NCI-H2171 (cell line): ENCODE data around the gene KIF25.

ENCODE experiments used
- DNase-seq: peaks from one replicate; lab custom pipeline; 2025; lab: John Stamatoyannopoulos, UW

The KIF25 gene, protein sequence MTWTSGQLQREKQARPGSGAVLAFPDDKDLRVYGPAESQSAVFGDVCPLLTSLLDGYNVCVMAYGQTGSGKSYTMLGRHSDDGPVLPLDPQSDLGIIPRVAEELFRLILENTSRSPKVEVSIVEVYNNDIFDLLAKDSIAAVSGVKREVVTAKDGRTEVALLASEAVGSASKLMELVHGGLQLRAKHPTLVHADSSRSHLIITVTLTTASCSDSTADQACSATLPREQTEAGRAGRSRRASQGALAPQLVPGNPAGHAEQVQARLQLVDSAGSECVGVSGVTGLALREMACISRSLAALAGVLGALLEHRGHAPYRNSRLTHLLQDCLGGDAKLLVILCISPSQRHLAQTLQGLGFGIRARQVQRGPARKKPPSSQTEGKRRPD

GRCh38 chr6:167997642-167998041, at the start of gene KIF25:
Gene KIF25, plus strand, starts transcription at chr6:167997671. Its CDS starts 31,915 bp downstream, at chr6:168029586.
- no peak for DNase-seq

- DNase-seq: no peak
These were observed 49.8 kb upstream of the KIF25 start for GRCh38 chr6:167947716-167948115.

- DNase-seq: no peak
These were observed 48.8 kb upstream of the KIF25 start for GRCh38 chr6:167948716-167949115.

- no peak for DNase-seq
These were observed 48.3 kb upstream of the KIF25 start for GRCh38 chr6:167949121-167949684.

- DNase-seq: no peak
These were observed 45.5 kb upstream of the KIF25 start for GRCh38 chr6:167951781-167952511.

- DNase-seq: no peak
These were observed 45.0 kb upstream of the KIF25 start for GRCh38 chr6:167952512-167952859.

GRCh38 chr6:167953551-167953950, 43.9 kb upstream of the KIF25 start:
- no peak for DNase-seq

GRCh38 chr6:167954151-167954550, 43.3 kb upstream of the KIF25 start:
- DNase-seq: no peak

DNA sequence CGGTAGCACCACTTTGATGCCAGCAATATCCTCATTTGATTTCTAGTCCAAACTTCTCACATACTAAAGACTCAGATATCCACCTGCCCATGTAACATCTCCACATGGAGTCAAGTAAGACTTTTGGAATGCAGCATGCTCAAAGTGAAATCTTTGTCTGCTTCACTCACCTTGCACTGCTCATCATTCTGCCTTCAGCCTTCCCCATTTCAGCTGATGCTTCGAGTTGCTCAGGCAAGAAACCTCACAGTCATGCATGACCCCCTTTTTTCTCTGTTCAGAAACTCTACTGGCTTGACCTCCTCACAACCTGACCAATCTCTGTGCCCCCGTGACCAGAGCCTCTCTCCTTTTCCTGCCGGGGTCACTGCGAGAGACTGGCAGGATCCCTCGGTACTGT, 41.0 kb upstream of the KIF25 start:
- DNase-seq: no peak

GRCh38 chr6:167956983-167957492, 40.4 kb upstream of the KIF25 start:
- no peak for DNase-seq

DNA sequence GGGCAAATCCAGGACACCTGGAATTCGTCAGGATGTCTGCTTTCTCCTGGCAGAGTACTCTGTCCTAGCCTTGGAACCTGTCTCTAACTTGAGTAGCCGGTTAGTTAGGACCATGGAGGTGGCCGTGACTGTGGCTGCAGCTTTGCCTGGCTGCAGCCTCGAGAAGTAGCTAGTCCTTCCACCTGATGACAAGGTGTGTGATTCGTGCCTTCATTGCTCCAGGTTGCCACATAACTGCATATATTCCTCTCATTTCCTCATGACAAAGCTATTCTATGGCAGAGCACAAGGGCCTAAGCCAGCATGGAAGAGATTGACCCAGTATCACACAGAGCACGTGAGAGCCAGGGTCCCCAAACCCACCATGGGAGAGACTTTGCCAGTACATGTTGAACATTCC, 39.8 kb upstream of the KIF25 start:
- no peak for DNase-seq

GRCh38 chr6:167960579-167960978, 36.9 kb upstream of the KIF25 start:
- no peak for DNase-seq

DNA sequence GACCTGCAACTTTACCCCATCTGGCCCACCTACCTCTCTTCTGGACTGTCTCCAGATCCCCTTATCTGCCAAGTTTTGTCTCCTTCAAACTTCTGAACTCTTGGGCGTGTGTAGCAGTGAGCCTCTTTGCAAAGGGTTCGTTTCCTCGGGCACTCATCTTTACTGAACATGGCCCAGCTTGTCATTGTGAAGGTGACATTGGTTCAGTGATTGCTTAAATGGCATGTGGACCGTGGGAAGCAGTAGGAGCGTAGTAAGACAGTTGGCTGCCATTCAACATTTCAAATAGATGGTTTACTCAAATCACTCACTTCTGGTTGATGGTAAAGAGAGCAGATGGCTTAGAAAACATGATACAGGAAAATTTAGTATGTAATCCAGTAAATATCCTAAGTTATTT, 34.8 kb upstream of the KIF25 start:
- DNase-seq: peak; percentile 83

DNA sequence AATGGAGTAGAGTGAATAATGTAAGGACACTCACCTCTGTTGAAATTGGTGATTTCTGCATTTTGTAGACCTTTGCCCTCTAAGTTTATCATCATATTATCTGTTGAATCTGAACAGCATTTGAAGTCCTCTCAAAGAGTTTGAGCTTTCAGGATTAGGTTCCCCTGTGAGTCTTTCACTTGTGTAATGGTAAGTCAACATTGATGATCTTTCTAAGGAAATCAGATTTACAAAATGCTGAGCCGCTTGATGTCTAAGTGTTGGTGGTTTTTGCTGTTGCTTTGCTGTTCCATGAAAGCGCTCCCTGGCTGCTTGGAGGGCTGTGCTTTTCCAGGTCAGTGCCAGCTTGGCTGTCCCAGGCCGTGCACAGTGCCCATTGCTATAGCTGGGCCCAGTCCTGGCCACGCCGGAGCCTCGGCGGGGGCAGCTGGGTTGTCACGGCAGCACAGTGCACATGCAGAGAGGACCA, 33.8 kb upstream of the KIF25 start:
- no peak for DNase-seq

GRCh38 chr6:167965592-167966539, 31.6 kb upstream of the KIF25 start:
- DNase-seq: no peak

DNA sequence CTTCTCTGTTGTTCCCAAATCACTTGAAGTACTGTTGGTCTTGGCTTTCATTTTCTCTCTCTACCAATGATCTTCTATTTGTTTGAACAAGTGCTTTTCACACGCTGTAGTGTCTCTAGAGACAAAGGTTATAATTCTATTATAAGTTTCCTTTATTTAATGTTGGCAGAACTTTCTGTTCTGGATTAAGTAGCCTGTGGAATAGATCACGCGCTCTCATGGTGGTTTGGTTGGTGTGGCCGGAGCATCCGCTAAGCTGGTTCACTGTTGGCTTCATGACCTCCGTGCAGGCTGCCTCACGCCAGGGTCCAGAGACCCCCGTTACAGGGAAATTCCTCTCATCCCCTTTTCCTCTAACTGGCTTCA, 30.9 kb upstream of the KIF25 start:
- no peak for DNase-seq

GRCh38 chr6:167968091-167968490, 29.4 kb upstream of the KIF25 start:
- no peak for DNase-seq

DNA sequence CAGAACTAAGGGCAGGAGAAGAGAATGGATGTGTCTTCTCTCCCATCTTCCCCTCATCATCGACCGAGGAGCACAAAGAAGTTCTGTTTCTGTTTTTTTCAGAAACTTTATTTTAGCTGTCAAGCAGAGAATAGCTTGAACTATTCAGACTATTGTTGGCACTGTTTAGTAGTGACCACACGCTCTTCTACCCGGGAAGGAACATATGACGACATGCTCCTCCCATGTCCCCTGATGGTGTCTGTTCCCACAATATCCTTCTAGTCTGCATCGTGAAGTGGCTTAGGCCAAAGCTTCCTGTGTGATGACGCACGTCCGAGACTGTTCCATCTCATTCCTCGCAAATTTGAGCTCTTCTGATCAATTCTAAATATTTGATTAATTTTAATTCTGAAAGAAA, 27.2 kb upstream of the KIF25 start:
- DNase-seq: no peak

DNA sequence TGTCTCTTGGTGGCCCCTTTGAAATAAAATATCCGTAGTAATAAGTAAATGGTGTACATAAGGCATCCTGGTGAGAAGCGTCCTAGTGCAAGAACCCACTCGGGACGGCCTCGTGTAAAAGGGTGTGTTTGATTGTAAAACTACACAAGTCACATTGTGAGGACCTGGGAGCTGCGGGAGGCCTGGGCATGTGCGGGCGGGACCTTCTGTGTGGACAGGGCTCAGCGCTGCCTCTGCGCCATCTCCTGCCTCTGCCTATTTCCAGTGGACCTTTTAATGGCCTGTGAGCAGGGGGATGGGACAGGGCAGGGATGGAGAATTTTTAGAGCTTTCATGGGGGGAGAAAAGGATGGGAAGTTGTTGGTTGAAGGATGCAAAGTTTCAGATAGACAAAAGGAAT, 25.3 kb upstream of the KIF25 start:
- DNase-seq: no peak

GRCh38 chr6:167973148-167973885, 24.2 kb upstream of the KIF25 start:
- DNase-seq: no peak
